Endothelial cell of umbilical vein (primary cell): ENCODE results near the gene ZSCAN26. TPM values are rescaled to one million over a fixed set of nuclear protein-coding genes. Genes with fewer than 3 reads are reported as not detected.

Source experiments
- BruUV-seq: library from RNA; stranded (reverse); fragments of 400-500 nt; replicated peaks from 2 replicates; lab custom pipeline; 2021; lab: Mats Ljungman, UMichigan
- CTCF ChIA-PET: fragments of 300-600, 350-600 bp; sonication (Branson Sonifier 250); formaldehyde crosslinking; loops from one replicate; lab custom pipeline; 2021; ENCODE audit warnings: antibody characterized with exemption, inconsistent platforms; lab: Charles Lee
- POLR2A ChIA-PET: fragments of 300-600, 350-600 bp; sonication (Branson Sonifier 250); formaldehyde crosslinking; loops from one replicate; lab custom pipeline; 2021; ENCODE audit warnings: antibody characterized with exemption, inconsistent platforms; lab: Charles Lee
- DNase-seq: peaks from one replicate; pipeline ENCODE4 v3.0.0-alpha.2; 2011; ENCODE audit warnings: low read depth, low spot score
- FAIRE-seq: peaks from 2 replicates; lab custom pipeline; 2011; peaks lifted over from hg19 to GRCh38; lab: Jason Lieb, UNC
- H2AFZ ChIP-seq: 2 replicates; pipeline ENCODE4 v1.6.0; 2012; ENCODE audit warnings: low read depth, low read length, control low read depth, inconsistent platforms
- H3K27ac ChIP-seq: 2 replicates; pipeline ENCODE4 v1.5.1; 2011; ENCODE audit warnings: low read depth, mild to moderate bottlenecking, control low read depth, low read length, moderate library complexity; ENCODE audit not compliant: insufficient read depth
- H3K27me3 ChIP-seq, 2 experiments: 2 replicates each; pipeline versions ENCODE4 v1.6.0 to v1.6.1; 2011; ENCODE audit warnings: low read length in 2 of 2, mixed read lengths in 1 of 2; ENCODE audit not compliant: control insufficient read depth in 2 of 2, insufficient read depth in 2 of 2
- H3K36me3 ChIP-seq, 2 experiments: 2 replicates in 1 of 2; 3 replicates in 1 of 2; pipeline ENCODE4 v1.5.1; 2011; ENCODE audit warnings: low read length in 2 of 2, mild to moderate bottlenecking in 1 of 2, moderate library complexity in 1 of 2; ENCODE audit not compliant: control insufficient read depth in 2 of 2, insufficient read depth in 2 of 2; ENCODE audit errors: extremely low read depth in 1 of 2
- H3K4me1 ChIP-seq: 3 replicates; pipeline ENCODE4 v1.5.1; 2011; ENCODE audit warnings: mild to moderate bottlenecking, low read length; ENCODE audit not compliant: control insufficient read depth, insufficient read depth; ENCODE audit errors: extremely low read depth
- H3K4me2 ChIP-seq: 2 replicates; pipeline ENCODE4 v1.6.1; 2011; ENCODE audit warnings: low read length, control low read depth, mixed read lengths; ENCODE audit not compliant: insufficient read depth
- H3K4me3 ChIP-seq, 3 experiments: fragments of 200-600 bp in 1 of 3; sonication (generic), shearing (Covaris generic) in 1 of 3; replicated peaks in 1 of 3; 2 replicates each; pipeline ENCODE4 v1.5.1; 2011 to 2016; ENCODE audit warnings: control low read depth in 3 of 3, low read length in 3 of 3, mild to moderate bottlenecking in 2 of 3, inconsistent platforms in 1 of 3, low read depth in 1 of 3, moderate library complexity in 1 of 3; ENCODE audit not compliant: insufficient read depth in 1 of 3
- H3K79me2 ChIP-seq: 2 replicates; pipeline ENCODE4 v1.6.0; 2012; ENCODE audit warnings: low read length, inconsistent platforms; ENCODE audit not compliant: control insufficient read depth, insufficient read depth
- H3K9ac ChIP-seq: replicated peaks from 2 replicates; pipeline ENCODE3; 2011; ENCODE audit warnings: low read length, control low read depth; ENCODE audit not compliant: insufficient read depth; ENCODE audit errors: extremely low read depth
- H3K9me1 ChIP-seq: replicated peaks from 3 replicates; pipeline ENCODE4 v1.6.0; 2011; ENCODE audit warnings: mild to moderate bottlenecking, low read length; ENCODE audit not compliant: control insufficient read depth, insufficient read depth; ENCODE audit errors: extremely low read depth
- H3K9me3 ChIP-seq: replicated peaks from 2 replicates; pipeline ENCODE4 v1.5.1; 2012; ENCODE audit warnings: low read length, inconsistent platforms; ENCODE audit not compliant: control insufficient read depth, insufficient read depth
- H4K20me1 ChIP-seq: replicated peaks from 2 replicates; pipeline ENCODE3; 2011; ENCODE audit warnings: mild to moderate bottlenecking, low read length; ENCODE audit not compliant: control insufficient read depth, insufficient read depth; ENCODE audit errors: extremely low read depth
- JUN ChIP-seq: IDR thresholded peaks from 2 replicates; pipeline ENCODE4 v1.6.1; 2011; ENCODE audit warnings: borderline replicate concordance, low read depth; ENCODE audit not compliant: insufficient read length, insufficient read depth
- POLR2AphosphoS5 ChIP-seq: IDR thresholded peaks from 2 replicates; pipeline ENCODE4 v1.6.1; 2012; ENCODE audit warnings: low read depth, mild to moderate bottlenecking, control low read depth, low read length, moderate library complexity; ENCODE audit not compliant: insufficient read depth
- dilution Hi-C: fragments of 300-500 bp; cut with MboI; formaldehyde crosslinking; loops from one replicate; pipeline ENCODE4 v1.15.0; 2019; ENCODE audit warnings: low sequenced_read_pairs; ENCODE audit not compliant: extremely low pct_ligation_motif_present
- intact Hi-C: fragments of 100-400 bp; cut with micrococcal nuclease; formaldehyde crosslinking; loops from one replicate; pipeline ENCODE4 v1.10.0; 2022
- polyA plus RNA-seq, 4 experiments: library from polyadenylated mRNA; depleted of rRNA in 3 of 4; stranded (reverse) in 3 of 4; unstranded in 1 of 4; fragments of >200 nt; gene quantifications; 2 replicates each; pipeline versions ENCODE4 v1.2.1 to v1.2.3, GENCODE V29; 2011 to 2012; ENCODE audit warnings: missing spikeins in 1 of 4
- total RNA-seq: library from RNA; stranded (reverse); gene quantifications from 2 replicates; pipeline ENCODE4 v1.2.3, GENCODE V29; 2021

The ZSCAN26 gene
- total and polyA plus RNA-seq, 2 donors (not counting 3 experiments of a cell fraction or from before 2014, with no cell fraction given): 12.8 to 14.1 TPM

DNA sequence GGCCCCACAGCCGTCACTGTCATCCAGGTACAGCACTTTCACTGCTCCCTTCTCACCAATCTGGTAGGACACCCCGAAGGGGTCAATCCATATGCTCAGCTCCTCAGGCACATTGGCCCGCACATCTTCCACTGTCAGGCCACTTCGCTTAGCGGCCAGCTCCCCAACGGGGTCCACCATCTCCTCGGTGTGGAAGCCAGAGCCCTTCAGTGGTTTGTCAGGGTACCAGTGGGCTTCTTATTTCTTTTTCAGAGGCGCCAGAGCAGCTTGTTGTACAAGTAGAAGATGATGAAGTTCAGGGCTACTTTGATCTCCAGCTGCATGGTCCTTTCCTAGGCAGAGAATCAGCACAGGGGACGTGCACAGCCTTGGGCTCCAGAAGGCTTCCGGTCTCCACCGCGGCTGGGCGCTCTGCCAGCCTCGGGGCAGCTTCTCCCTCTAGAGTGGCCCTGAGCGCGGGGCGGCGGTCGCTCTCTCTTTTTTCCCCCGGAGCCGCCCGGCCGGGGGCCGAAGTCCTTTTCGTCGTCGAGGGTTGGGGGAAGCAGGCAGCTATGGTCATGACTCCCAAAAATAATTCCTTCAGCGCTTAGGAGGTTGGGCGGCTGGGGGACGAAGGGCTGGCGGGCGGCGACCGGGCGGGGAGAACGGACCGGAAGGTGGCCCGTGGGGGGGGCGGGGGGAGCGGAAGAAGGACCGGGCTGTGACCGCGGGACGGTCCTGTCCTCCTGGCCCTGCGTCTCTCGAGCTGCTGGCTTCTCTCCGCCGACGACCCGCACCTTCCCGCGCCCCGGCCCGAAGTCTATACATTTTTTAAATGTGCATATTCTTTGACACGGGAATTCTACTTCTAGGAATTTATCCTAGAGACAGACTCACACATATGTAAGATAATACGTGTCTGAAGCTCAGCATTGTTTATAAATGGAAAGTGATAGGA lies 48.4 kb upstream of the ZSCAN26 start:
- peaks cover 3% of the 10 kb centered on the region for H3K4me1 ChIP-seq
- H3K4me3 ChIP-seq: peak overlapping the region; percentile 40 to 60 (median 53)
- dilution Hi-C loops: no loop called here
- TSS peak; percentile 56 for BruUV-seq
- H3K36me3 ChIP-seq: no peaks in the 10 kb centered on the region
- H4K20me1 ChIP-seq: no peaks in the 10 kb centered on the region
- FAIRE-seq (peak; percentile 82), DNase-seq (peak; percentile 59)
- ChIA-PET CTCF (interaction anchor here (1.0 to 1.7 kb wide), 6 partner anchors 34 to 137 kb away, joined by 3 to 6 read pairs (median 3); partner anchors contain the start of genes ZKSCAN4, ZKSCAN8 and ZSCAN26), POLR2A (interaction anchor here (0.7 kb wide), 1 partner anchor 80 kb away, joined by 3 read pairs; no protein-coding TSS in a partner anchor)
- H3K27ac ChIP-seq: peak overlapping the region; percentile 21
- intact Hi-C loops: loop anchor here (10.0 kb wide), 2 partner anchors 436 to 766 kb away; no protein-coding TSS in a partner anchor
- H3K9me3 ChIP-seq: no peaks in the 10 kb centered on the region
- TF ChIP-seq JUN (no peak), POLR2AphosphoS5 (peak; percentile 42)
- H2AFZ ChIP-seq: peak overlapping the region; percentile 79
- peak overlapping the region; percentile 71 for H3K4me2 ChIP-seq
- H3K9me1 ChIP-seq: no peaks in the 10 kb centered on the region
- H3K79me2 ChIP-seq: no peaks in the 10 kb centered on the region
- H3K9ac ChIP-seq: peak overlapping the region; percentile 32
- H3K27me3 ChIP-seq: peaks cover 10 to 21% of the 10 kb centered on the region in 2 experiments
